HEK293 (cell line): ENCODE measurements around the gene DYNC1I1.

ENCODE experiments used
- CTCF ChIA-PET: fragments of 350-600 bp; formaldehyde crosslinking; extraction: SDS; loops from one replicate; lab custom pipeline; 2021; ENCODE audit warnings: antibody characterized with exemption; lab: Yijun Ruan, JAX
- POLR2A ChIA-PET: fragments of 300-600 bp; formaldehyde crosslinking; extraction: SDS; loops from one replicate; lab custom pipeline; 2020; ENCODE audit warnings: antibody characterized with exemption, inconsistent platforms; lab: Yijun Ruan, JAX
- H3K27ac ChIP-seq: fragments of 200-500 bp; sonication (Bioruptor generic); 2 replicates; pipeline ENCODE4 v1.5.1; 2014; ENCODE audit warnings: low read depth, low read length, control low read depth, inconsistent platforms; ENCODE audit errors: extremely low read depth
- H3K36me3 ChIP-seq, 2 experiments: fragments of 200-500 bp in 1 of 2; sonication (Bioruptor generic) in 1 of 2; 1 replicate in 1 of 2; 2 replicates in 1 of 2; pipeline ENCODE4 v1.5.1; 2014 to 2017; ENCODE audit warnings: inconsistent platforms in 2 of 2, low read length in 2 of 2; ENCODE audit not compliant: control insufficient read depth in 2 of 2, insufficient read depth in 1 of 2
- H3K4me1 ChIP-seq: fragments of 200-500 bp; sonication (Bioruptor generic); 2 replicates; pipeline ENCODE4 v1.5.1; 2014; ENCODE audit warnings: mild to moderate bottlenecking, low read length, inconsistent platforms; ENCODE audit not compliant: control insufficient read depth, insufficient read depth
- H3K4me3 ChIP-seq: 2 replicates; pipeline ENCODE4 v1.5.1; 2011; ENCODE audit warnings: low read depth, mild to moderate bottlenecking, control low read depth, low read length, moderate library complexity
- H3K9me3 ChIP-seq: fragments of 200-500 bp; sonication (Bioruptor generic); 2 replicates; pipeline ENCODE4 v1.5.1; 2014; ENCODE audit warnings: low read depth, low read length, inconsistent platforms; ENCODE audit not compliant: control insufficient read depth, insufficient read depth
- HOXC10 ChIP-seq: sonication (generic); formaldehyde crosslinking; IDR thresholded peaks from 2 replicates; pipeline ENCODE4 v1.8.1; 2023; ENCODE audit warnings: mild to moderate bottlenecking, missing genetic modification reagents
- KLF10 ChIP-seq: fragments of 450-650 bp; IDR thresholded peaks from 2 replicates; pipeline ENCODE4 v1.5.1; 2018; ENCODE audit warnings: missing biosample characterization, mild to moderate bottlenecking, missing genetic modification characterization
- KLF8 ChIP-seq: fragments of 450-650 bp; formaldehyde crosslinking; IDR thresholded peaks from 2 replicates; pipeline ENCODE4 v1.5.1; 2016; ENCODE audit warnings: missing biosample characterization, missing genetic modification characterization
- SP2 ChIP-seq: fragments of 450-650 bp; formaldehyde crosslinking; IDR thresholded peaks from 2 replicates; pipeline ENCODE4 v1.5.1; 2016; ENCODE audit warnings: missing biosample characterization, missing genetic modification characterization
- SP3 ChIP-seq: fragments of 450-650 bp; formaldehyde crosslinking; IDR thresholded peaks from 2 replicates; pipeline ENCODE4 v1.5.1; 2016; ENCODE audit warnings: missing biosample characterization, missing genetic modification characterization
- WT1 ChIP-seq: fragments of 450-650 bp; formaldehyde crosslinking; IDR thresholded peaks from 2 replicates; pipeline ENCODE4 v1.5.1; 2016; ENCODE audit warnings: missing biosample characterization, missing genetic modification characterization
- ZBTB1 ChIP-seq: fragments of 450-650 bp; formaldehyde crosslinking; IDR thresholded peaks from 2 replicates; pipeline ENCODE4 v1.5.1; 2016; ENCODE audit warnings: missing biosample characterization, missing genetic modification characterization
- ZBTB7A ChIP-seq: fragments of 450-650 bp; formaldehyde crosslinking; IDR thresholded peaks from 2 replicates; pipeline ENCODE4 v1.5.1; 2016; ENCODE audit warnings: low read depth, missing biosample characterization, missing genetic modification characterization
- ZBTB8A ChIP-seq: fragments of 450-650 bp; formaldehyde crosslinking; IDR thresholded peaks from 2 replicates; pipeline ENCODE4 v1.5.1; 2016; ENCODE audit warnings: missing biosample characterization, missing genetic modification characterization
- ZNF132 ChIP-seq: fragments of 450-650 bp; formaldehyde crosslinking; IDR thresholded peaks from 2 replicates; pipeline ENCODE4 v1.5.1; 2017; ENCODE audit warnings: missing biosample characterization, missing genetic modification characterization, borderline replicate concordance
- ZNF26 ChIP-seq: fragments of 450-650 bp; formaldehyde crosslinking; IDR thresholded peaks from 2 replicates; pipeline ENCODE4 v1.5.1; 2016; ENCODE audit warnings: missing biosample characterization, missing genetic modification characterization
- ZNF311 ChIP-seq: fragments of 450-650 bp; formaldehyde crosslinking; IDR thresholded peaks from 2 replicates; pipeline ENCODE4 v1.5.1; 2017; ENCODE audit warnings: missing biosample characterization, missing genetic modification characterization, borderline replicate concordance
- ZNF449 ChIP-seq: fragments of 450-650 bp; formaldehyde crosslinking; IDR thresholded peaks from 2 replicates; pipeline ENCODE4 v1.5.1; 2017; ENCODE audit warnings: missing biosample characterization, mild to moderate bottlenecking, missing genetic modification characterization, moderate library complexity
- ZNF692 ChIP-seq: fragments of 450-650 bp; formaldehyde crosslinking; IDR thresholded peaks from 2 replicates; pipeline ENCODE4 v1.5.1; 2016; ENCODE audit warnings: missing biosample characterization, missing genetic modification characterization
- ZNF707 ChIP-seq: fragments of 450-650 bp; formaldehyde crosslinking; IDR thresholded peaks from 2 replicates; pipeline ENCODE4 v1.5.1; 2016; ENCODE audit warnings: missing biosample characterization, missing genetic modification characterization

Gene DYNC1I1

GRCh38 chr7:96102096-96102811, 329.9 kb downstream of the DYNC1I1 start:
- Histone ChIP-seq H3K27ac (no peak overlapping the region), H3K4me1 (no peaks in the 10 kb centered on the region), H3K36me3 (no peaks in the 10 kb centered on the region), H3K4me3 (no peak overlapping the region), H3K9me3 (no peaks in the 10 kb centered on the region)
- no peak for TF ChIP-seq WT1 (tag by site-specific recombination)
- no peak for TF ChIP-seq KLF8 (tag by site-specific recombination)
- TF ChIP-seq KLF10 (tag by site-specific recombination), result no peak
- ChIA-PET CTCF (interaction anchor here (0.6 kb wide), 1 partner anchor 17 kb away, joined by 3 read pairs; no protein-coding TSS in a partner anchor), POLR2A (no interaction called here)

- ChIA-PET POLR2A (no interaction called here), CTCF (no interaction called here)
- H3K36me3 ChIP-seq, result no peaks in the 10 kb centered on the region
- no peak overlapping the region for H3K27ac ChIP-seq
- H3K4me1 ChIP-seq, result no peaks in the 10 kb centered on the region
- H3K9me3 ChIP-seq, result no peaks in the 10 kb centered on the region
- TF ChIP-seq ZNF26 (tag by site-specific recombination), result no peak
- no peak for TF ChIP-seq ZBTB1
- no peak for TF ChIP-seq SP2 (tag by site-specific recombination)
- no peak for TF ChIP-seq SP3
- TF ChIP-seq ZNF311 (tag by site-specific recombination), result no peak
- H3K4me3 ChIP-seq, result no peak overlapping the region
These were observed 332.6 kb downstream of the DYNC1I1 start for GRCh38 chr7:96104984-96105383.

GRCh38 chr7:96111405-96111804, 339.1 kb downstream of the DYNC1I1 start:
- H3K27ac ChIP-seq, result no peak overlapping the region
- TF ChIP-seq ZNF132 (tag by site-specific recombination) (no peak), HOXC10 (no peak), ZBTB7A (tag by site-specific recombination) (no peak), ZNF449 (tag by site-specific recombination) (no peak), ZNF692 (no peak), ZNF707 (no peak), ZBTB8A (no peak)
- POLR2A ChIA-PET, result no interaction called here
- CTCF ChIA-PET, result interaction anchor here (0.6 kb wide), 1 partner anchor 10 kb away, joined by 3 read pairs; no protein-coding TSS in a partner anchor
- no peaks in the 10 kb centered on the region for H3K36me3 ChIP-seq
- H3K4me1 ChIP-seq, result no peaks in the 10 kb centered on the region
- H3K4me3 ChIP-seq, result no peak overlapping the region
- H3K9me3 ChIP-seq, result no peaks in the 10 kb centered on the region
